OCI-LY7 (cell line): Measurements from ENCODE around the gene CACNA2D2. TPM values are rescaled to one million over a fixed set of nuclear protein-coding genes. Genes with fewer than 3 reads are reported as not detected.

Source experiments
- BruUV-seq: library from RNA; stranded (reverse); fragments of 400-500 nt; replicated peaks from 2 replicates; lab custom pipeline; 2021; lab: Mats Ljungman, UMichigan
- CTCF ChIA-PET: fragments of 300-600 bp; sonication (Branson Sonifier 250); formaldehyde crosslinking; loops from one replicate; lab custom pipeline; 2022; ENCODE audit warnings: antibody characterized with exemption; ENCODE audit not compliant: unreplicated experiment; lab: Charles Lee
- POLR2A ChIA-PET: fragments of 300-600 bp; sonication (Branson Sonifier 250); formaldehyde crosslinking; loops from one replicate; lab custom pipeline; 2022; ENCODE audit warnings: antibody characterized with exemption; lab: Charles Lee
- DNase-seq: peaks from one replicate; pipeline ENCODE4 v3.0.0-alpha.2; 2015; ENCODE audit warnings: low spot score
- H2AFZ ChIP-seq: fragments of 200-600 bp; sonication (generic), shearing (Covaris generic); 2 replicates; pipeline ENCODE4 v1.6.1; 2014; ENCODE audit warnings: mild to moderate bottlenecking, antibody characterized with exemption, low read length, moderate library complexity
- H3K27ac ChIP-seq: fragments of 200-600 bp; sonication (generic); 2 replicates; pipeline ENCODE4 v1.5.1; 2014; ENCODE audit warnings: mixed run types, low read depth, mild to moderate bottlenecking, moderate library complexity, low read length, inconsistent platforms; ENCODE audit not compliant: poor library complexity, severe bottlenecking
- H3K36me3 ChIP-seq: fragments of 200-600 bp; sonication (generic); 2 replicates; pipeline ENCODE4 v1.6.1; 2014; ENCODE audit warnings: mild to moderate bottlenecking, antibody characterized with exemption, low read length, moderate library complexity, mixed read lengths; ENCODE audit not compliant: insufficient read depth
- H3K4me1 ChIP-seq: fragments of 200-600 bp; sonication (generic); 2 replicates; pipeline ENCODE4 v1.5.1; 2014; ENCODE audit warnings: mild to moderate bottlenecking, low read length; ENCODE audit not compliant: insufficient read depth, poor library complexity, severe bottlenecking
- H3K4me2 ChIP-seq: fragments of 200-600 bp; sonication (generic); 2 replicates; pipeline ENCODE4 v1.6.1; 2014; ENCODE audit warnings: mild to moderate bottlenecking, low read length
- H3K4me3 ChIP-seq: fragments of 200-600 bp; sonication (generic); 2 replicates; pipeline ENCODE4 v1.5.1; 2014; ENCODE audit warnings: mild to moderate bottlenecking, low read depth, low read length; ENCODE audit not compliant: poor library complexity, severe bottlenecking
- H3K79me2 ChIP-seq: fragments of 200-600 bp; sonication (generic); 2 replicates; pipeline ENCODE4 v1.6.1; 2016; ENCODE audit warnings: low read depth, mild to moderate bottlenecking, low read length, moderate library complexity, mixed read lengths; ENCODE audit not compliant: insufficient read depth
- H3K9me2 ChIP-seq: fragments of 200-600 bp; sonication (generic); 2 replicates; pipeline ENCODE4 v1.6.1; 2016; ENCODE audit warnings: mild to moderate bottlenecking, low read length, mixed read lengths; ENCODE audit not compliant: insufficient read depth
- H3K9me3 ChIP-seq: fragments of 200-600 bp; sonication (generic); 2 replicates; pipeline ENCODE4 v1.6.1; 2014; ENCODE audit warnings: mild to moderate bottlenecking, mixed run types, low read length, mixed read lengths
- H4K20me1 ChIP-seq: fragments of 200-600 bp; sonication (generic); 2 replicates; pipeline ENCODE4 v1.6.1; 2014; ENCODE audit warnings: mild to moderate bottlenecking, antibody characterized with exemption, low read length, moderate library complexity, mixed read lengths; ENCODE audit not compliant: insufficient read depth
- CTCF ChIP-seq: fragments of 200-600 bp; sonication (generic); conservative IDR thresholded peaks from 2 replicates; pipeline ENCODE4 v1.5.1; 2014; ENCODE audit warnings: mild to moderate bottlenecking, antibody characterized with exemption, low read length, moderate library complexity, mixed read lengths
- EZH2phosphoT487 ChIP-seq: fragments of 200-600 bp; sonication (generic); IDR thresholded peaks from 2 replicates; pipeline ENCODE4 v1.6.1; 2018; ENCODE audit warnings: low read depth, borderline replicate concordance, mild to moderate bottlenecking, mixed run types, antibody characterized with exemption, low read length, moderate library complexity, mixed read lengths
- intact Hi-C: fragments of 100-400 bp; cut with micrococcal nuclease; formaldehyde crosslinking; loops from one replicate; pipeline ENCODE4 v1.10.0; 2022; ENCODE audit not compliant: unreplicated experiment
- total RNA-seq, 2 experiments: library from RNA; depleted of rRNA in 1 of 2; stranded (reverse); fragments of >200 nt in 1 of 2; shearing (Covaris generic) in 1 of 2; gene quantifications; 2 replicates each; pipeline ENCODE4 v1.2.3, GENCODE V29; 2014 to 2022

The CACNA2D2 gene
- total RNA-seq, 2 experiments from 2014 or later = 0.09 to 0.21 TPM

GRCh38 chr3:50374363-50375257 lies 128.8 kb downstream of the CACNA2D2 start:
- CTCF ChIA-PET = no interaction called here
- no peak for TF ChIP-seq CTCF
- no peak for TF ChIP-seq EZH2phosphoT487
- no peaks in the 10 kb centered on the region for H3K4me1 ChIP-seq
- BruUV-seq = no TSS peak
- POLR2A ChIA-PET = no interaction called here
- DNase-seq = no peak
- H3K9me2 ChIP-seq = no peaks in the 10 kb centered on the region
- no peaks in the 10 kb centered on the region for H4K20me1 ChIP-seq
- H3K79me2 ChIP-seq = no peaks in the 10 kb centered on the region
- no peak overlapping the region for H2AFZ ChIP-seq
- H3K4me2 ChIP-seq = no peak overlapping the region
- intact Hi-C loops = no loop called here
- no peak overlapping the region for H3K27ac ChIP-seq
- no peaks in the 10 kb centered on the region for H3K9me3 ChIP-seq
- H3K4me3 ChIP-seq = no peak overlapping the region
- H3K36me3 ChIP-seq = no peaks in the 10 kb centered on the region

DNA sequence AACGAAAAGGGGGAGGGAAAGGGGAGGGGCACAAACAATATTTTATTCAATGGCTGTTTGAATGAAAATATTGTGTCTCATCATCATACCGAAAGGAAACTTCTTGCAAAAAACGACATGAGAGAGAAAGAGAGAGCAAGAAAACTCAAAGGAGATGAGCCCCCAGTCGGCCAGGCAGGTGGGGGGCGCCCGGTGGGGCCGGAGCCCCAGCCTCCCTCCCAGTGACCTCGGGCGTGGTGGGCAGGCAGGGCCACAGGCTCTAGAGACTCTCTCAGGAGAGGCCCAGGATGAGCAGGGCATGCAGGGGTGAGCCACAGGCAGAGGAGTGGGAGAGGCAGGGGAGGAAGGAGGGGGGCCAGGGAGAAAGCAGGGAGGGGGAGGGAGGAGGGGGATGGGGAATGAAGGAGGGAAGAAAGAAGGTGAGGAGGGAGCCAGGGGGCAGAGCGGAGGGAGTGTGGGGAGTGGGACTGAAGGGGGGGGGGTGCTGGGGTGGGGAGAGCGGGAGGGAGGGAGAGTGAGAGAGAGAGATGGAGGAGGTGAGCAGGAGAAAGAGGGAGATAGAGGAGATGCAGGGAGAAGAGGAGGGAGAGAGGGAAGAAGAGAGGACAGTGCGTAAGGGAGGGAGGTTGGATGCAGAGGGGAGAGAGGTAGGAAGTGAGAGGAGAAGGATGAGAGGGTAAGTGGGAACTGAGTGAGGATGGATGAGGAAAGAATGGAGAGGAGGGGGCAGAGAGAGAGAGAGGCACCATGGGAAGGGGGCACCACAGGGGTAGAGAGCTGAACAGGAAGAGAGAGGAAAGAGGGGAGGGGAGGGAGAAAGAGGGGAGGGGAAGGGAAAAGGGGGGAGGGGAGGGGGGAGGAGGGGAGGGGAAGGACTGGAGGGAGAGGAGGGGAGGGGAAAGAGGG lies 130.0 kb downstream of the CACNA2D2 start:
- Histone ChIP-seq H3K36me3 (no peaks in the 10 kb centered on the region), H3K4me3 (no peak overlapping the region), H4K20me1 (no peaks in the 10 kb centered on the region), H3K79me2 (no peaks in the 10 kb centered on the region), H3K9me3 (no peaks in the 10 kb centered on the region), H3K4me1 (no peaks in the 10 kb centered on the region), H3K27ac (no peak overlapping the region), H3K4me2 (no peak overlapping the region), H3K9me2 (no peaks in the 10 kb centered on the region), H2AFZ (no peak overlapping the region)
- no TSS peak for BruUV-seq
- intact Hi-C loops = no loop called here
- no peak for DNase-seq
- CTCF ChIA-PET = no interaction called here
- no peak for TF ChIP-seq EZH2phosphoT487
- no peak for TF ChIP-seq CTCF
- POLR2A ChIA-PET = no interaction called here
